HTERT RPE-1 (cell line): Measurements from ENCODE around the gene CSF3R.

Source experiments
- in situ Hi-C: fragments of 300-500 bp; cut with MboI; formaldehyde crosslinking; loops from 4 replicates; pipeline ENCODE4 v1.14.3; 2020; ENCODE audit warnings: low sequenced_read_pairs

CSF3R gene

DNA sequence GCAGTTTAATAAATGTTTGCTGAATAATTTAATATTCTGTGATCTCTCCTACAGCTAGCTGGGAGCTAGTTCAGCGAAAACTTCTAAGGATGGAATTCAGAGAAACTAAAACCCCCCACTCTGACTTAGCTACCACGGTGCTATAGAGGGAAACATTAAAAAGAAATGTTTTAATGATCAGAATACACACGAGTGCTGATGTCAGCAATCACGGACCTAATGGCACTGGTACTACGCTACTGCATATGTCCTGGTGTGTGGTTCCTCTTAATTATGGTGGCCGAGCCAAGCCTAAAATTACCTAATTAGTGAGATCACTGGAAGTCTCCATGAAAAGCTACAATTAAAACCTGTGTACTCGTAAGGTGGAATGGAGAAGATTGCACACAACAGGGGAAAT, 61.1 kb downstream of the CSF3R start:
- in situ Hi-C loops: no loop called here

DNA sequence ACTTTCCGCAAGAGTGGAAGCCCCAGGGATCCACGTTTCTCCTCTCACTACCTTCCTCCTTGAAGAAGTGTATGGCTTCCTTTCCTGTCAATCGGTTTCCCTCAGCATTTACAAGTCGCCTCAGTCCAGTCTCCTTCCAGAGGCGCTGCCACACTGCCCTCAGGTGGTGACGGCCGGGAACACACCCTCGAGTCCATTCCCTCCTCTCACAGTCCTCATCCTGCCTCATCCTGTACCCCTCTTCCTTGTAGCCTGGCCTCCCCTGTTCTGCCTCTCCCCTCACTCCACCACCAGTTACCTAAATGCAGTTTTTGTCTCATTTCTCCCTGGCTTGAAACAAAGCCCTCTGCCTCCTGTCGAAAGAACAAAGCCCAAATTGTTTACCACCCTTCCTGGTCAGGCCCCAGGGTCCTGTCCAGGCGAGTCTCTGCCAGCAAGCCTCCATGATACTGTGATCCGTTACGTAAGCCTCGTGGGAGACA, 61.8 kb downstream of the CSF3R start:
- in situ Hi-C loops: no loop called here

- in situ Hi-C loops: no loop called here
These were observed 62.3 kb downstream of the CSF3R start for GRCh38 chr1:36420409-36420808.

GRCh38 chr1:36419569-36419968, 63.1 kb downstream of the CSF3R start:
- in situ Hi-C loops: no loop called here

GRCh38 chr1:36419140-36419539, 63.6 kb downstream of the CSF3R start:
- in situ Hi-C loops: no loop called here

- in situ Hi-C loops: no loop called here
These were observed 64.8 kb downstream of the CSF3R start for GRCh38 chr1:36417931-36418330.
